Activated CD4-positive, alpha-beta T cell treated with anti-CD3 and anti-CD28 coated beads, Interleukin-2, amount 10 ng/mL, durations not matched to agents 7 days and 5 days (primary cell): ENCODE results near the gene PTPRD. TPM values are rescaled to one million over a fixed set of nuclear protein-coding genes. Genes with fewer than 3 reads are reported as not detected.

Experiments used
- CTCF ChIA-PET: fragments of 350-600 bp; sonication (Branson Sonifier 250); formaldehyde crosslinking; loops from one replicate; lab custom pipeline; 2021; ENCODE audit warnings: antibody characterized with exemption; lab: Charles Lee
- POLR2A ChIA-PET: fragments of 350-600 bp; sonication (Branson Sonifier 250); formaldehyde crosslinking; loops from one replicate; lab custom pipeline; 2021; ENCODE audit warnings: antibody characterized with exemption; lab: Charles Lee
- DNase-seq: peaks from one replicate; pipeline ENCODE4 v3.0.0-alpha.2; 2020
- H3K27ac Mint-ChIP-seq: one replicate; pipeline ENCODE4 v1.8.0; 2021; ENCODE audit warnings: mild to moderate bottlenecking, moderate library complexity, mixed read lengths
- H3K27me3 Mint-ChIP-seq: one replicate; pipeline ENCODE4 v1.8.0; 2021; ENCODE audit warnings: mixed read lengths
- H3K36me3 Mint-ChIP-seq: one replicate; pipeline ENCODE4 v1.8.0; 2021; ENCODE audit warnings: low read depth, mixed read lengths
- H3K4me1 Mint-ChIP-seq: one replicate; pipeline ENCODE4 v1.8.0; 2021; ENCODE audit warnings: mixed read lengths
- H3K4me3 Mint-ChIP-seq: one replicate; pipeline ENCODE4 v1.8.0; 2021; ENCODE audit warnings: mild to moderate bottlenecking, moderate library complexity, mixed read lengths
- H3K9me3 Mint-ChIP-seq: one replicate; pipeline ENCODE4 v1.8.0; 2021; ENCODE audit warnings: mixed read lengths
- total RNA-seq, 2 experiments: library from RNA; stranded (reverse); gene quantifications; one replicate each; pipeline ENCODE4 v1.2.3, GENCODE V29; 2021

PTPRD gene
- total RNA-seq, 2 experiments from 2014 or later, result not detected

- POLR2A ChIA-PET, result no interaction called here
- no peak for DNase-seq
- Mint-ChIP-seq H3K36me3 (no peaks in the 10 kb centered on the region), H3K27me3 (peaks cover 3% of the 10 kb centered on the region), H3K9me3 (no peaks in the 10 kb centered on the region), H3K27ac (no peak overlapping the region), H3K4me3 (no peak overlapping the region), H3K4me1 (no peaks in the 10 kb centered on the region)
- CTCF ChIA-PET, result no interaction called here
Observed at GRCh38 chr9:8621416-8621815, 1991.4 kb downstream of the PTPRD start.

DNA sequence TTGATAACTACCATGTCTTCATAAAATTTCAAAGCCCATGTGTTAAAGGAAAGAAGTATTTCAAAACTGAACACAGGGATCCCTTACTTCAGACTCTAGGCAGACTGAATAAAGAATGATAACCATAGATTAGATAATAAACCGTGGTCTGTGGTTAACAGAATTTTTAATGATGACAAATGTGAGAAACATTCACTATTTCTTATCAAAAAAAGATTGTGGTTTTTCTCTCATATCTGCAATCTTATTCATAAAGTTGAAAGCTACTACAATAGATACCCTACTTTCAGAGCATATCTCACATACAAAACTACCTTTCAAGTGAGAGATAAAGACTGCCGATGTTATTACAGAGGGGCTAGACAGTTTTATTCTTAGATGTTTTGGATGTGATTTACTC lies 1996.4 kb downstream of the PTPRD start:
- H3K9me3 Mint-ChIP-seq, result no peaks in the 10 kb centered on the region
- ChIA-PET CTCF (no interaction called here), POLR2A (no interaction called here)
- H3K4me1 Mint-ChIP-seq, result no peaks in the 10 kb centered on the region
- no peak overlapping the region for H3K4me3 Mint-ChIP-seq
- H3K36me3 Mint-ChIP-seq, result no peaks in the 10 kb centered on the region
- no peak for DNase-seq
- peaks cover 3% of the 10 kb centered on the region for H3K27me3 Mint-ChIP-seq
- no peak overlapping the region for H3K27ac Mint-ChIP-seq

DNA sequence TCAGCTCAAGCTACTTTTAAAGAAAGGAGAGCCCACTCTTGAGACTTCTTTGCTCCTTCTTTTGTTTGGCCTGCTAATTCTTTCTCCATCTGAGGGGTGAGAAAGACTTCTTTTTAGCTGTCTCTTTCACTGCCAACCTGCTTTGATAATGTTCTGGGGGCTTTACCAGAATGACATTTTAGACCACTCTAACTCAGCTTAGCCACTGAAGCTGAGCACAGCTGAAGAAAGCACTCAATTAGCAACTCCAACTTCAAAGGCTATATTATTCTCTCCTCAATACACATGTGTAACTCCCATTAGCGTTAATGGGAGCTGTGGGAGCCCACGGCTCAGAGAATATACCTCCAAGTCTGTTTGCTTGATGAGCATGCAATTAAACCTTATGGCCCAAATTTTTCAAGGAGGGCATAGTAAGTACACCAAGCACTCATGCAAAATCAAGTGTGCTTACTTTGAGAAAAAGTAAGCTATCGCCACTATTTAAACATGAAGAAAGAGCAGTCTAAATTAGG lies 1997.8 kb downstream of the PTPRD start:
- ChIA-PET POLR2A (no interaction called here), CTCF (no interaction called here)
- Mint-ChIP-seq H3K4me1 (no peaks in the 10 kb centered on the region), H3K27me3 (peaks cover 3% of the 10 kb centered on the region), H3K4me3 (no peak overlapping the region), H3K36me3 (no peaks in the 10 kb centered on the region), H3K27ac (no peak overlapping the region), H3K9me3 (no peaks in the 10 kb centered on the region)
- no peak for DNase-seq

GRCh38 chr9:8613346-8613825 lies 1999.4 kb downstream of the PTPRD start:
- DNase-seq, result no peak
- no peak overlapping the region for H3K27ac Mint-ChIP-seq
- no peaks in the 10 kb centered on the region for H3K4me1 Mint-ChIP-seq
- ChIA-PET CTCF (interaction anchor here (1.0 kb wide), 1 partner anchor 843 kb away, joined by 3 read pairs; no protein-coding TSS in a partner anchor), POLR2A (no interaction called here)
- no peaks in the 10 kb centered on the region for H3K9me3 Mint-ChIP-seq
- H3K4me3 Mint-ChIP-seq, result no peak overlapping the region
- H3K27me3 Mint-ChIP-seq, result peaks cover 3% of the 10 kb centered on the region
- H3K36me3 Mint-ChIP-seq, result no peaks in the 10 kb centered on the region

- Mint-ChIP-seq H3K36me3 (no peaks in the 10 kb centered on the region), H3K4me1 (no peaks in the 10 kb centered on the region), H3K27me3 (no peaks in the 10 kb centered on the region), H3K9me3 (no peaks in the 10 kb centered on the region), H3K27ac (no peak overlapping the region), H3K4me3 (no peak overlapping the region)
- ChIA-PET POLR2A (no interaction called here), CTCF (no interaction called here)
- no peak for DNase-seq
Observed at GRCh38 chr9:8611153-8611552, 2001.6 kb downstream of the PTPRD start.

GRCh38 chr9:8610256-8610655 lies 2002.5 kb downstream of the PTPRD start:
- Mint-ChIP-seq H3K27me3 (no peaks in the 10 kb centered on the region), H3K4me1 (no peaks in the 10 kb centered on the region), H3K9me3 (no peaks in the 10 kb centered on the region), H3K36me3 (no peaks in the 10 kb centered on the region), H3K4me3 (no peak overlapping the region), H3K27ac (no peak overlapping the region)
- CTCF ChIA-PET, result no interaction called here
- no peak for DNase-seq
- POLR2A ChIA-PET, result no interaction called here

- CTCF ChIA-PET, result no interaction called here
- no peak overlapping the region for H3K4me3 Mint-ChIP-seq
- no peaks in the 10 kb centered on the region for H3K4me1 Mint-ChIP-seq
- H3K27ac Mint-ChIP-seq, result no peak overlapping the region
- no peak for DNase-seq
- no peaks in the 10 kb centered on the region for H3K36me3 Mint-ChIP-seq
- H3K9me3 Mint-ChIP-seq, result no peaks in the 10 kb centered on the region
- POLR2A ChIA-PET, result no interaction called here
- H3K27me3 Mint-ChIP-seq, result no peaks in the 10 kb centered on the region
Observed at GRCh38 chr9:8605096-8605495, 2007.7 kb downstream of the PTPRD start.

DNA sequence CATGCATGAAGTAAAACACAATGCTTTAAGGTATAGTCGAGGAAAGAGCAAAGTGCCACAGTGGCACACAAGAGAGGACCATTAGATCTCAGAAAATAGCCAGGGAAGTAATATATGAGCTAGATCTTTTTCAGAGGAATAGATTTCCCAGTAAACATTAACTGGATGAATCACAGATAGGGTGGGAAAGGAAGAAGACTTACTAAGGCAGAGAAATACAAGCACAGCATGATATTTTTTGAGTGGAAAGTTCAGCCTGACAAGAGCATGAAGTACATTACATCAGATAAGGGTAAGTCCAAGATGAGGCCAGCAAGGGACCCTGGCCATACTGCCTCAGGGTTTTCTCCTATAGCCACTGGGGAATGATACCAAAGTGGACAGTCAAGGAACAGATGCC lies 2008.6 kb downstream of the PTPRD start:
- Mint-ChIP-seq H3K9me3 (no peaks in the 10 kb centered on the region), H3K4me3 (no peak overlapping the region), H3K27ac (no peak overlapping the region), H3K27me3 (no peaks in the 10 kb centered on the region), H3K4me1 (no peaks in the 10 kb centered on the region), H3K36me3 (no peaks in the 10 kb centered on the region)
- ChIA-PET POLR2A (no interaction called here), CTCF (no interaction called here)
- DNase-seq, result no peak

GRCh38 chr9:8600914-8601680 lies 2011.7 kb downstream of the PTPRD start:
- H3K4me1 Mint-ChIP-seq, result no peaks in the 10 kb centered on the region
- DNase-seq, result no peak
- ChIA-PET POLR2A (no interaction called here), CTCF (no interaction called here)
- no peak overlapping the region for H3K27ac Mint-ChIP-seq
- H3K4me3 Mint-ChIP-seq, result no peak overlapping the region
- H3K36me3 Mint-ChIP-seq, result no peaks in the 10 kb centered on the region
- H3K9me3 Mint-ChIP-seq, result no peaks in the 10 kb centered on the region
- H3K27me3 Mint-ChIP-seq, result no peaks in the 10 kb centered on the region

DNA sequence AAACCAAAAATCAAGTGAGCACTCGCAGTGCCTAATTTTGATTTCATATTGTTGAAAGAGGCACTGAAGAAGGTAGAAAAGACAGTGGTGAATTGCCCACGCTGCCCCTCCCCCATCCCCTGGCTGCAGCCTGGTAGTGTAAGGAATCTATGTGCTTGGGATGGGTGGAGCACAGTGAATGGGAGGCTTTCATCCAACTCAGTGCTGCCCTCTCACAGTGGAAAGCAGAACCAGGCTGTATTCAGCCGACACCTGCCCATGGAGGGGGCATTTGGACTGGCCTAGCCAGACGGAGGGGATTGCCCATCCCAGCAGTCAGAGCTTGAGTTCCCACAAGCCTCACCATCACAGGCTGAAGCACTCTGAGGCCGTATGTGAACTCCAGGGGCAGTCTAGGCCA lies 2012.9 kb downstream of the PTPRD start:
- Mint-ChIP-seq H3K4me3 (no peak overlapping the region), H3K27ac (no peak overlapping the region), H3K9me3 (no peaks in the 10 kb centered on the region), H3K36me3 (no peaks in the 10 kb centered on the region), H3K4me1 (no peaks in the 10 kb centered on the region), H3K27me3 (no peaks in the 10 kb centered on the region)
- POLR2A ChIA-PET, result no interaction called here
- CTCF ChIA-PET, result no interaction called here
- no peak for DNase-seq

- ChIA-PET POLR2A (no interaction called here), CTCF (no interaction called here)
- Mint-ChIP-seq H3K4me1 (no peaks in the 10 kb centered on the region), H3K9me3 (no peaks in the 10 kb centered on the region), H3K27ac (no peak overlapping the region), H3K27me3 (no peaks in the 10 kb centered on the region), H3K36me3 (no peaks in the 10 kb centered on the region), H3K4me3 (no peak overlapping the region)
- no peak for DNase-seq
Observed at GRCh38 chr9:8589476-8589875, 2023.3 kb downstream of the PTPRD start.

DNA sequence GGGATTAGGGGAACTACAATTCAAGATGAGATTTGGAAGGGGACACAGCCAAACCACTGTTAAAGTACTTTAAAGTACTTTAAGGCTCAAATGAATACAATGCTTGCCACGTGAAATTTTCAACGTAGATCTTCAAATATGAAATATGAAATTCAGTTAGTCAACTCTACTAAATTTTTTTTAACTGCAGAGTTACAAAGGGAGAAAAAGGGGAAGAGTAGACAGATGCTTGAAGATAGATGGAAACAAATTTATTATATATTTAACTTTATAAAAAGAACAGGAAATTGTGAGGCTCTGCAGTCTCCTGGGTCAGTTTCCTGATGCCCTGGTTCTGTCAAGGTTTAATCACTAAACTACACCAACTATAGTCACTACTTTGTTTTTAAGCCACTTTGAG lies 2027.8 kb downstream of the PTPRD start:
- ChIA-PET CTCF (no interaction called here), POLR2A (no interaction called here)
- Mint-ChIP-seq H3K27me3 (no peaks in the 10 kb centered on the region), H3K27ac (no peak overlapping the region), H3K4me3 (no peak overlapping the region), H3K36me3 (no peaks in the 10 kb centered on the region), H3K9me3 (no peaks in the 10 kb centered on the region), H3K4me1 (no peaks in the 10 kb centered on the region)
- no peak for DNase-seq

DNA sequence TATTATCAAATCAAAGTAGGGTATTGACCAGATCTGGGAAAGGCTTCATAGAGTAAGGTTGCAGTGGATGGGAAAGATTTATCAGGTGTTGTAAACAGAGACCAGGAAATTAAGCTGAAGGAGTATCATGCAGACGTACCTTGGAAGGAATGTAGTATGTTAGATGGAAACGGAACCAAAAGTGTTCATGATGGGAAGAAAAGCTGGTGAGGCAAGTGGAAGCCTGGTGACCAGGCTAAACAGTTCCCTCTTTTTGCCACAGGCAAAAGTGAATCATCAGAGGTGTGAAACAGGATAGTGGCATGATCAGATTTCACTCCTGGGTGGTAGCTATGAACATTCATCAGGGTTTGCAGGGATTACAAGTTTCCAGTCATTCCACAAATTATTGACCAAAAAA lies 2033.1 kb downstream of the PTPRD start:
- Mint-ChIP-seq H3K4me3 (no peak overlapping the region), H3K27me3 (peaks cover 2% of the 10 kb centered on the region), H3K36me3 (no peaks in the 10 kb centered on the region), H3K27ac (no peak overlapping the region), H3K4me1 (no peaks in the 10 kb centered on the region), H3K9me3 (no peaks in the 10 kb centered on the region)
- ChIA-PET POLR2A (no interaction called here), CTCF (no interaction called here)
- no peak for DNase-seq

DNA sequence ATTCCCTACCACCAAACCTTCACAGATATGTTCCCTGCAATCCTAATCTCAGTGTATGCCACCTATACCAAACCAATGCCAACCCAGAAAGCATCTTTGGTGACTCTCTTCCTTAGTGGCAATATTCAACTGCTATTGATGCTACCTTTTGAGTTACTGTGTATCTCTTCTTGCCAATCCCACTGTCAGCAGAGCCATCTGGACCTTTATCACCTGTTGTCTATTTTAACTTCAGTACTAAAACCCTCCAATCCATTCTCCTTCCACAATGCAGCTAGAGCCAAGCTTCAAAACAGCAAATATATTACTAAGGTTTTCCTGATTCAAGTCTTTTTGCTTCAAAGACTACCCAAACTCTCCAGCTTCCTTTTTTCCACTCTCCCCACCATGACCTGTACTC lies 2036.1 kb downstream of the PTPRD start:
- H3K9me3 Mint-ChIP-seq, result no peaks in the 10 kb centered on the region
- no peaks in the 10 kb centered on the region for H3K36me3 Mint-ChIP-seq
- peaks cover 2% of the 10 kb centered on the region for H3K27me3 Mint-ChIP-seq
- POLR2A ChIA-PET, result no interaction called here
- no peak for DNase-seq
- no peak overlapping the region for H3K4me3 Mint-ChIP-seq
- H3K27ac Mint-ChIP-seq, result no peak overlapping the region
- CTCF ChIA-PET, result no interaction called here
- H3K4me1 Mint-ChIP-seq, result no peaks in the 10 kb centered on the region
